Rectal smooth muscle tissue (tissue), 1 donor: ENCODE results near the gene MISP3.
"Not testable (repeated sequence)": the region's sequence is repeated elsewhere in the genome, so short reads cannot be mapped to it uniquely, and the experiment has no call there.

ENCODE experiments used
- H3K27ac ChIP-seq: one replicate; pipeline ENCODE4 v1.7.0; 2013; ENCODE audit warnings: low read depth, low read length, inconsistent platforms
- H3K27me3 ChIP-seq: one replicate; pipeline ENCODE4 v1.7.0; 2013; ENCODE audit warnings: low read length; ENCODE audit not compliant: control insufficient read depth, insufficient read depth
- H3K36me3 ChIP-seq: one replicate; pipeline ENCODE4 v1.7.0; 2013; ENCODE audit warnings: low read length; ENCODE audit not compliant: control insufficient read depth, insufficient read depth
- H3K4me1 ChIP-seq: one replicate; pipeline ENCODE4 v1.7.0; 2013; ENCODE audit warnings: low read length; ENCODE audit not compliant: control insufficient read depth, insufficient read depth
- H3K4me3 ChIP-seq: one replicate; pipeline ENCODE4 v1.7.0; 2013; ENCODE audit warnings: low read length
- H3K9ac ChIP-seq: one replicate; pipeline ENCODE4 v1.7.0; 2013; ENCODE audit warnings: low read length

Gene MISP3

DNA sequence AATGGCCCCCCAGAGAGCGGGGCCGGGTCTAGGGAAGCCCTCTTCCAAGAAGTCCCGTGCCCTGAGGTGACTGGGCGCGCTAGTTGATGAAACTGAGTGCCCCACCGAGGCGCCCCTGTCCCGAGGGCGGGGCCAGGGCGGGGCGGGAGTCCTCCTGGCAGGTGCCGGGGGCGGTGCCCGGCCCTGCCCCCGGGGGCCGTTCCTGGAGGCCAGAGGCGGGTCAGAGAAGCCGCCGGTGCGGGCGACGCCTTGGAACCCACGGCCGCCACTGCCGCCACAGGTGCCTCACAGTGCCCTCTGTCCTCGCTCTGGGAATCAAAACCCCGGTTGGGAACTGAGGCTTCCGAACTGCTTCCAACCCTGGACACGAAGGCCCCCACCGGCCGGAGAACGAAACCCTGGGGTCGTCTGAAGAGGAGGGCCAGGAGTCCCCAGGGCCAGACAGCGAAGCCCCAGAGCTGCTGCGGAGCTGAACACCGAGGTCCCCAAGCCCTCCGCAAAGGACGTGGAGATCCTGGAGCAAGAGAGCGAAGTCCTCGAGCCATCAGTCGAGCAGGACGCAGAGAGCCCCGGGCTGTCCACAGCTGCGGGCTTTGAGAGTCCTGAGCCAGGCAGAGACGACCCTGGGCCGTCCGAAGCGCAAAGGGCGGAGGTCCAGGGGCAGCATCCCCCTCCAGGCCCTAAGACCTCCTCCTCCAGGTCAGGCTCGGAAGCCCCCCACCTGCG is at the start of gene MISP3:
TSS of gene MISP3 (plus strand) at position 252 of the 726 bp plus-strand sequence. CDS start 524 bp downstream, outside the sequence.
- H3K27me3 ChIP-seq = no peaks in the 10 kb centered on the region
- H3K4me1 ChIP-seq = peaks cover 8% of the 10 kb centered on the region
- H3K27ac ChIP-seq = peak within 1 kb of the TSS; percentile 78

GRCh38 chr19:14023404-14024235 is 49.0 kb upstream of the MISP3 start:
- no peak overlapping the region for H3K9ac ChIP-seq
- no peaks in the 10 kb centered on the region for H3K27me3 ChIP-seq
- H3K4me3 ChIP-seq = no peak overlapping the region
- no peak overlapping the region for H3K27ac ChIP-seq
- no peaks in the 10 kb centered on the region for H3K4me1 ChIP-seq
- no peaks in the 10 kb centered on the region for H3K36me3 ChIP-seq

More for the DNA sequence above, at the start of gene MISP3:
- Histone ChIP-seq H3K36me3 (no peaks in the 10 kb centered on the region), H3K4me3 (peak within 1 kb of the TSS; percentile 95), H3K9ac (peak within 1 kb of the TSS; percentile 81)

DNA sequence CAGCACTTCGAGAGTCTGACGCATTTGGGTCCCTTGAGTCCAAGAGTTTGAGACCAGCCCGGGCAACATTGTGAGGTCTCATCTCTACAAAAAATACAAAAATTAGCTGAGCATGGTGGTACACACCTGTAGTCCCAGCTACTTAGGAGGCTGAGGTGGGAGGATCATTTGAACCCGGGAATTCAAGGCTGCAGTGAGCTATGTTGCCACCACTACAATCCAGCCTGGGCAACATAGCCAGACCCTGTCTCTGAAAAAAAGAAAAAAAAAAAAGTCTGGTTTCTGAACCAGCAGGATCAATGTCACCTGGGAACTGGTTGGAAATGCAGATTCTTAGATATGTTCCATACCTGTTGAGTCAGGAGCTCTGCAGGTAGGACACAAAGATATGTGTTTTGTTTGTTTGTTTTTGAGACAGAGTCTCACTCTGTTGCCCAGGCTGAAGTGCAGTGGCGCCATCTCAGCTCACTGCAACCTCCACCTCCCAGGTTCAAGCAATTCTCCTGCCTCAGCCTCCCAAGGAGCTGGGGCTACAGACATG is 45.9 kb upstream of the MISP3 start:
- H3K4me1 ChIP-seq, H3K36me3 ChIP-seq, H3K4me3 ChIP-seq, H3K27ac ChIP-seq, H3K9ac ChIP-seq, H3K27me3 ChIP-seq: not testable (repeated sequence)

DNA sequence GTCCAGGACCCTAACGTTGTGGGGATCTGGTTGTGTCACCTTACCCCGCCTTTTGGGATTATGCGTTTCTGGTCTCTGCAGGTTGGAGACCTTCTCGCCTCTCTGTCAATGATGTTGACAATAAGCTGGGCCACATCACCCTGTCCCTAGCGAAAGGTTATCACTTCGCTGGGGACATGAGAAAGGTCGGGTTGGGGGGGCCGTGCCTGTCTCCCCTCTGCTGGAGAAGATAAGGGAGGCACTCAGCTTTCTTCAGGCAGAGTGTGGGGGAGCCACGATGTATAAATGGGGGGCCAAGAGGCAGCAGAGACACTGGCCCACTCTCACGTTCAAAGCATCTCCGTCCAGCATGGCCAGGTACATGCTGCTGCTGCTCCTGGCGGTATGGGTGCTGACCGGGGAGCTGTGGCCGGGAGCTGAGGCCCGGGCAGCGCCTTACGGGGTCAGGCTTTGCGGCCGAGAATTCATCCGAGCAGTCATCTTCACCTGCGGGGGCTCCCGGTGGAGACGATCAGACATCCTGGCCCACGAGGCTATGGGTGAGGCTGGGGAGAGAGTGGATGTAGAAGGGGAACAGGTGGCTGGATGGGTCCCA is 44.6 kb upstream of the MISP3 start, which contains the start of gene RLN3:
TSS of gene RLN3 (plus strand) at position 293 of the 595 bp plus-strand sequence. CDS start at position 350, 57 bp downstream.
- H3K4me3 ChIP-seq = no peak within 1 kb of the TSS
- H3K27ac ChIP-seq = no peak within 1 kb of the TSS
- no peaks in the 10 kb centered on the region for H3K4me1 ChIP-seq
- H3K36me3 ChIP-seq = no peaks in the 10 kb centered on the region
- H3K27me3 ChIP-seq = no peaks in the 10 kb centered on the region
- no peak within 1 kb of the TSS for H3K9ac ChIP-seq

DNA sequence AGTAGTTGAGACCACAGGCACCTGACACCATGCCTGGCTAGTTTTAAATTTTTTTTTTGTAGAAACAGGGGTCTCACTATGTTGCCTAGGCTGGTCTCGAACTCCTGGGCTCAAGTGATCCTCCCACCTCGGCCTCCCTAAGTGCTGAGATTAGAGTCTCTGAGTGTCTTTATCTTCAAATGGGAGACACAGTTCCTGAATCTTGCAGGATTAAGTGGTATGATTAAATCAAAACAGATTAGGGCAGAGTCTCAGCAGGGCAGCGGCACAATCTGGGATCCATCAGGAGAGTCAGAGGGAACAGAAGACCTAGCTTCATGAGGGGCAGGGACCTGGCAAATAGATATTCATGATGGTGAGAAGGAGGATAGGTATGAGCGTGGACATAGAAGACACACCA is 43.7 kb upstream of the MISP3 start:
- H3K27ac ChIP-seq = no peak overlapping the region
- H3K4me3 ChIP-seq = no peak overlapping the region
- H3K36me3 ChIP-seq = no peaks in the 10 kb centered on the region
- H3K4me1 ChIP-seq = no peaks in the 10 kb centered on the region
- H3K9ac ChIP-seq = no peak overlapping the region
- H3K27me3 ChIP-seq = no peaks in the 10 kb centered on the region

GRCh38 chr19:14030997-14031718 is 41.4 kb upstream of the MISP3 start:
- H3K9ac ChIP-seq = no peak overlapping the region
- peak overlapping the region; percentile 82 for H3K4me3 ChIP-seq
- no peak overlapping the region for H3K27ac ChIP-seq
- H3K36me3 ChIP-seq = no peaks in the 10 kb centered on the region
- no peaks in the 10 kb centered on the region for H3K4me1 ChIP-seq
- no peaks in the 10 kb centered on the region for H3K27me3 ChIP-seq

DNA sequence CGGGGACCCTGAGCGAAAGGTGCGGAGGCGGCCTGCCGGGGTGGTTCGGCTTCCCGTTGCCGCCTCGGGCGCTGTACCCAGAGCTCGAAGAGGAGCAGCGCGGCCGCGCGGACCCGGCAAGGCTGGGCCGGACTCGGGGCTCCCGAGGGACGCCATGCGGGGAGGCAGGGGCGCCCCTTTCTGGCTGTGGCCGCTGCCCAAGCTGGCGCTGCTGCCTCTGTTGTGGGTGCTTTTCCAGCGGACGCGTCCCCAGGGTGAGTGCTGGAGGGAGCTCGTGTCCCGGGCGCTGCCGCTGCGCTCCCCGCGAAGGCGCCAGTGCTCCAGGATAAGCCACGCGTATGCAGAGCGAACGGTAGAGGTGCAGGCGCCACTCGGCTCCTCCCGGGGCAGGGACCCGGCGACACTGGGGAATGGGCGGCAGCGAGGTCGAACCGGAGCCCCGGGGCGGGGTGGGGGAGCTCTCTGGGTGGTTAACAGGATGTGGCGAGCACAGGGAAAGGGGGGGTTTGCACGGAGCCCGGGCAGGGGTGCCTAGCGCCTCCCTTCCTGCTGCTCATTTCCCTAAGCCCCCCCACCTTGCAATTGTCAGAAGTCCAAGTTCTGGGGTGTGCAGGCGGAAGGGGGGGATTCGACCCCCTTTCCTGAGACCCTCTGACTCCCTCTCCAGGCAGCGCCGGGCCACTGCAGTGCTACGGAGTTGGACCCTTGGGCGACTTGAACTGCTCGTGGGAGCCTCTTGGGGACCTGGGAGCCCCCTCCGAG is 40.7 kb upstream of the MISP3 start, which contains the start of gene IL27RA:
TSS of gene IL27RA (plus strand) at position 44 of the 762 bp plus-strand sequence. CDS start at position 155, 111 bp downstream.
- Histone ChIP-seq H3K9ac (peak within 1 kb of the TSS; percentile 30), H3K4me1 (no peaks in the 10 kb centered on the region), H3K4me3 (peak within 1 kb of the TSS; percentile 82), H3K27me3 (no peaks in the 10 kb centered on the region), H3K36me3 (no peaks in the 10 kb centered on the region), H3K27ac (no peak within 1 kb of the TSS)

DNA sequence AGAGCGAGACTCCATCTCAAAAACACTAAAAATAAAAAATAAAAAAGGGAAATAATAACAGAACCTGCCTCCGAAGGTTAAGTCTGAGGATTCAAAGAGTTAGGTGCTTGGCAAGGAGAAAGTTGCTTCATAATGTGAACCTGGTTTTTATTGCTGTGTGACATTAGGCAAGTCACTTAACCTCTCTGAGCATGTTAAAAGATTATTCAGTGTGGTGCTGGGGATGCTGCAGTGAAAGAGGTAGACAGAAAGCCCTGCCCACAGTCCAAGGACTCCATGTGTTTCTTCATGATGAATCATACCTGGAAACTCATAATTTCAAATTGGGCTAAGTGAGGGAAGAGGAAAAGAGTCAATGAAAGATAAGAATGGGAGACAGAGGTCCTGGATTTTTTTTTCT is 38.6 kb upstream of the MISP3 start:
- H3K9ac ChIP-seq = no peak overlapping the region
- no peaks in the 10 kb centered on the region for H3K4me1 ChIP-seq
- no peak overlapping the region for H3K27ac ChIP-seq
- H3K36me3 ChIP-seq = no peaks in the 10 kb centered on the region
- H3K4me3 ChIP-seq = no peak overlapping the region
- no peaks in the 10 kb centered on the region for H3K27me3 ChIP-seq

DNA sequence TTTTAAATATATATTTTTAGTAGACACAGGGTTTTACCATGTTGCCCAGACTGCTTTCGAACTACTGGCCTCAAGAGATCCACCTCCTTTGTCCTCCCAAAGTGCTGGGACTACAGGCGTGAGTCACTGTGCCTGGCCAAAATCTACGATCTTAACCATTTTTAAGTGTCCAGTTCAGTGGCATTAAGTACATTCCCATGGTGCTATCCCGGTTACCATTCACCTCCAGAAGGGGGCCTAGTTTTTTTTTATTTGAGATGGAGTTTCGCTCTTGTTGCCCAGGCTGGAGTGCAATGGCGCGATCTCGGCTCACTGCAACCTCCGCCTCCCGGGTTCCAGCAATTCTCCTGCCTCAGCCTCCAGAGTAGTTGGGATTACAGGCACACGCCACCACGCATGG is 37.4 kb upstream of the MISP3 start:
- not testable (repeated sequence) for H3K4me1 ChIP-seq, H3K9ac ChIP-seq, H3K36me3 ChIP-seq, H3K27me3 ChIP-seq, H3K4me3 ChIP-seq, H3K27ac ChIP-seq

DNA sequence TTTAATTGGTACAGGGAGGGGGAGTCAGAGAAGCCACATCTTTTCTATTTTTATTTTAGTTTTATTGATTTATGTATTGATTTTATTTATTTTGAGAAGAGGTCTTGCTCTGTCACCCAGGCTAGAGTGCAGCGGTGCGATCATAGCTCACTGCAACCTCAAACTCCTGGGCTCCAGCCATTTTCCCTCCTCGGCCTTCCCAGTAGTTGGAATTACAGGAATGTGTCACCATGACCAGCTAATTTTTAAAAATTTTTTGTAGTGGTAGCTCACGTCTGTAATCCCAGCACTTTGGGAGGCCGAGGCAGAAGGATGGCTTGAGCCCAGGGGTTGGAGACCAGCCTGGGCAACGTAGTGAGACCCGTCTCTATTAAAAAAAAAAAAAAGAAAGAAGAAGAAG is 36.9 kb upstream of the MISP3 start:
- no peaks in the 10 kb centered on the region for H3K36me3 ChIP-seq
- H3K9ac ChIP-seq = no peak overlapping the region
- no peaks in the 10 kb centered on the region for H3K27me3 ChIP-seq
- no peaks in the 10 kb centered on the region for H3K4me1 ChIP-seq
- no peak overlapping the region for H3K27ac ChIP-seq
- H3K4me3 ChIP-seq = no peak overlapping the region

DNA sequence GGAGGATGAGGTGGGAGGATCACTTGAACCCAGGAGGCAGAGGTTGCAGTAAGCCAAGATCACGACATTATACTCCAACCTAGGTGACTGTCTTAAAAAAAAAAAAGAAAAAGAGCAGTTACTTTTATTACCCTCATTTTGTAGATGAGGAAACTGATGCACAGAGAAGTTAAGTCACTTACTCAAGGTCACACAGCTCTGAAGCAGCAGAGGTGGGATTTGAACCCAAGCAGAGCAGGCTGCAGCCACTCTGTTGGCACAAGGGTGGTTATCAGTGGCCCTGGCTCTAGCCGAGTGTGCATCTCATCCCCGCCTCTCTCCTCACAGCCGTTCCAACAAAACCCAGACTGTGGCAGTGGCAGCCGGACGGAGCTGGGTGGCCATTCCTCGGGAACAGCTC is 33.4 kb upstream of the MISP3 start:
- no peaks in the 10 kb centered on the region for H3K36me3 ChIP-seq
- no peak overlapping the region for H3K27ac ChIP-seq
- H3K27me3 ChIP-seq = no peaks in the 10 kb centered on the region
- no peaks in the 10 kb centered on the region for H3K4me1 ChIP-seq
- no peak overlapping the region for H3K4me3 ChIP-seq
- H3K9ac ChIP-seq = no peak overlapping the region
